Endothelial cell of coronary artery (primary cell): ENCODE data around the gene HAUS5. TPM values are rescaled to one million over a fixed set of nuclear protein-coding genes. Genes with fewer than 3 reads are reported as not detected.

Experiments used
- total RNA-seq: library from RNA; depleted of rRNA; stranded (reverse); fragments of >200 nt; gene quantifications from 2 replicates; pipeline ENCODE4 v1.2.3, GENCODE V29; 2014

HAUS5 gene
- total RNA-seq, result 6.5 and 6.7 TPM in 2 replicates

GRCh38 chr19:35612559-35613321 lies at the start of gene HAUS5:
TSS of gene HAUS5 (plus strand) at chr19:35612735. CDS start at chr19:35612795, 60 bp downstream.

DNA sequence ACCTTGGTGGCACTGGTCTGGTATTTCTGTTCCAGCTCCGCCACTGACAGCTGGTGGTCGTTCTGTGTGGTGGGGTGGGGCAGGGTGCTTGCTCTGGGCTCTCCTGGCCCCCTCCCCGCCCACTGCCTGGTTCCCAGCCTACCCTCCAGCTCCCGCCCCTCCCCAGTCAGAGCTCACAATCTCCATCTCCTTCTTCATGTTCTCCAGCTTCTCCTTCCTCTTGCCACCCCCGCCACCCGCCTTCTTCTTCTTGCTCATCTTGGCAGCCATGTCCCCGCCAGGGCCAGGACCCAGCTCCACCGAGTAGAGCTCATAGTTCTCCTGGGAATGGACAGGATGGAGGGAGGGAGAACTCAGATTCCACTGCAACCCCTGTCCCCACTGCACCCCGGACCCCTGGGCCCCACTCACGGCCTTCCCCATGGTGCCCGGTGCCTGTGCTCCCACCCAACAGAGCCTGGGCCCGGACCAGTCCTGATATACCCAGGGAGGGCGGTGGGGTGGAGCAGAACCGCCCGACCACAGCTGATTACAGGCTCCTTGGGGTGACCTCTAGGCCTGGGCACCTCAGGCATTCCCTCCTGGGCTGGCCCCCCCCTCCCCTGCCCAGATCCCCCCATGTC lies 49.2 kb upstream of the HAUS5 start, which contains the start of gene ATP4A:
Gene ATP4A (minus strand): TSS at position 452 of the 623 bp plus-strand sequence. CDS start 29 bp downstream, at position 423.

DNA sequence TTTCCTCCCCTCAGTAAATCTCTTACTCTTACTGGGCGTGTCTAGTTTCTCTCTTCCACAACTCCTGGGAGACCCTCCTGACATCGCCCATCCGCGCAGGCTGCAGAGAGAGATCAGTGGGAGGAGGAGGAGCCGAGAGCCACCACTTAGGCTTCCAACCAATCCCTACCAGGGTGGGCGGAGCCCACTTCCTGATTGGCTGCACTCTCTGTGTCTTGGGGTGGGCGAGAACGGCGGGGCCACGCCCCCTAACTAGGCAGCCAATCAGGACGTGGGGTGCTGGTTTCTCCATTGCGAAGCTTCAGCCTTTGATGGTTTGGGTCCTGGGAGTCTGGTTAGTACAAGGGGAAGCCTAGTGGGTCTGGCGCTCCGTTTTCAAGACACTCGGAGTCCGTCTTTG lies 26.7 kb upstream of the HAUS5 start, which contains the start of gene PMIS2:
Gene PMIS2 (plus strand): TSS at position 326 of the 400 bp plus-strand sequence. CDS start 87 bp downstream, outside the sequence.

DNA sequence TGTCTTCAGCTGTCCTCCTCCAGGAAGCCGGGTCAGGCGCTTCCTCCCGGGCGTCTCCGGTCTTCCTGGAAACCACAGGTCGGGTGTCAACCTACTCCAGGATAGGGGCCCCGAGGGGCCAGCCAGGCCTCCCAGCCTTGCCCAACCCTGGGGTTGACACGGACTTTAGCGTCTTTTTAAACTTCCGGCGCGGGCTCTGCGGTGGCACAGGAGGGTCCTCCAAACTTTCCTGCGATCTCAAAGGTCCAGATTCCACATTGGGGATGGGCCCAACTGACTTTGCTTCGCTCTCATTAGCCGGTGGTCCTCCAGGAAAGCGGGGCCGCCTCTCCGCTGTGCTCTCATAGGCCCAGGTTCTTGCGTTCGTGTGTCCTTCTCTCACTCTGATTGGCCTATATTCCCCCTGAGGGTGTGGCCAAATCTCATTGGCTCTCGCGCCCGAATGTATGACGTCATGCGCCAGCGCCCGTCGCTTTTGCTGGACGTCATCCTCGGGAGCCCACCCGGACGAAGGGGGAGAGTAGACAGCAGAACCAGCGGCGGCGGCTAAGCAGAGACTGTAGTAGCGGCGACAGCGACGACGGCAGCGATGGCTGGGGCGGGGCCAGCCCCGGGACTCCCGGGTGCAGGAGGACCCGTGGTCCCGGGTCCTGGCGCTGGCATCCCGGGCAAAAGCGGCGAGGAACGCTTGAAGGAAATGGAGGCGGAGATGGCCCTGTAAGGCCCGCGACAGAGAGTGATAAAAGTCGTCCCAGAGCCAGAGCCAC lies 16.2 kb downstream of the HAUS5 start, which contains the start of gene RBM42:
Gene RBM42 (plus strand): TSS at position 472 of the 767 bp plus-strand sequence. CDS start 118 bp downstream, at position 590.

GRCh38 chr19:35641515-35642151 lies 29.1 kb downstream of the HAUS5 start, which contains the start of gene ETV2:
TSS of gene ETV2 (plus strand) at chr19:35641745. CDS start at chr19:35642461, 716 bp downstream.

DNA sequence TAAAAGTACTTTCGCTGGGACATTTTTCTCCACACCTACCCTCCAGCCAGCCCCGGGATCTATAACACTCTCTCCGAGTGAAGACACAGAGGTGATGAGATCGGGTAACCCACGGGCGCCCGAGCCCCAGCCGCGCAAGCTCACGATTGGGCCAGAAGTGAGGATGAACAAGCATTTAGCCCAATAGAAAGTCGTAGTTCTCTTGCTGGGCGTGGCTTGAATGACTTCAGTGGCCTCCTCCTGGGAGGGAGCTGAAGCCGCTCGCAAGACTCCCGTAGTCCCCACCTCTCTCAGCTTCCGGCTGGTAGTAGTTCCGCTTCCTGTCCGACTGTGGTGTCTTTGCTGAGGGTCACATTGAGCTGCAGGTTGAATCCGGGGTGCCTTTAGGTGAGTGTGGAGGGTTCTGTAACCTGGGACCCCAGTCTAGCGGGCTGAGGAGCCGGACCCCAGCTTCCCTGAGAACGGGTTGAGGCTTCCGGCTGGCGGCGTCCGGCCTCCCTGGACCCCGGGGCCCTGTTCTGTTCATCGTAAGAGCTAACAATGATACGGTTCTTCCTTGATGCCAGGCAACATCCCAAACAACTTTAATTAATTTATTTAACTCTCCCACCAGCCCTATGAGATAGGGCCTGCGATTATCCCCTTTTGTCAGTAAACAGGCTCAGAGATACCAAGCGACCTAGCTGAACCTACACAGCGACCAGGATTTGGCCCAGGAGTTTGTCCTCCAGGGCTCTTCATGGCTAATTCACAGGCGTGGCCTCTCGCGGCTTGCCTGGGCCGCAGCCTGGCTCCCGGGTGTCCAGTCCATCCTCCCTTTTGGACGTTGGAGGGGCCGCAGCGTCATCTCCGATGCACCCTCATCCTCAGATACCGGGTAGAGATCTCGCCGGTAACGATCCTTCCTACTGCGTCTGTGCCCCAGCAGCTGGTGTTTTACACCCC lies 35.8 kb downstream of the HAUS5 start, which contains the start of gene COX6B1:
Gene COX6B1 (plus strand): TSS at position 307 of the 945 bp plus-strand sequence. CDS start 2,921 bp downstream, outside the sequence.

GRCh38 chr19:35666251-35666913 lies 53.8 kb downstream of the HAUS5 start, which contains the start of gene UPK1A:
TSS of gene UPK1A (plus strand) at chr19:35666517. CDS start at chr19:35666813, 296 bp downstream.

Other genes starting within 250 kb of the HAUS5 start
- not detected in 2 replicates for gene GPR42, start 241.7 kb upstream of the HAUS5 start, total RNA-seq
- not detected in 2 replicates for gene FFAR2, start 164.5 kb upstream of the HAUS5 start, total RNA-seq
- gene KRTDAP, start 122.3 kb upstream of the HAUS5 start, total RNA-seq, result not detected in 2 replicates
- not detected in 2 replicates for gene DMKN, start 99.1 kb upstream of the HAUS5 start, total RNA-seq
- gene SBSN, start 84.4 kb upstream of the HAUS5 start, total RNA-seq, result 0.09 TPM in 1 of 2 replicates, not detected in the other
- gene GAPDHS, start 79.3 kb upstream of the HAUS5 start, total RNA-seq, result not detected in 2 replicates
- 72.9 and 73.4 TPM in 2 replicates for gene TMEM147, start 67.1 kb upstream of the HAUS5 start, total RNA-seq
- not detected in 2 replicates for gene ATP4A, start 49.1 kb upstream of the HAUS5 start, total RNA-seq
- not detected in 2 replicates for gene PMIS2, start 26.6 kb upstream of the HAUS5 start, total RNA-seq
- 35.3 and 36.1 TPM in 2 replicates for gene RBM42, start 16.3 kb downstream of the HAUS5 start, total RNA-seq
- gene ETV2, start 29.0 kb downstream of the HAUS5 start, total RNA-seq, result 0.09 and 0.18 TPM in 2 replicates
- gene COX6B1, start 35.6 kb downstream of the HAUS5 start, total RNA-seq, result 365 and 476 TPM in 2 replicates
- gene UPK1A, start 53.8 kb downstream of the HAUS5 start, total RNA-seq, result not detected in 2 replicates
- gene ZBTB32, start 91.8 kb downstream of the HAUS5 start, total RNA-seq, result not detected in 2 replicates
- gene KMT2B, start 105.3 kb downstream of the HAUS5 start, total RNA-seq, result 6.2 and 8.8 TPM in 2 replicates
- 0.09 and 1.3 TPM in 2 replicates for gene IGFLR1, start 129.7 kb downstream of the HAUS5 start, total RNA-seq
- gene U2AF1L4, start 132.7 kb downstream of the HAUS5 start, total RNA-seq, result 2.9 and 4.8 TPM in 2 replicates
- 10.3 and 18.1 TPM in 2 replicates for gene PSENEN, start 132.9 kb downstream of the HAUS5 start, total RNA-seq
- 4.0 and 9.5 TPM in 2 replicates for gene LIN37, start 135.8 kb downstream of the HAUS5 start, total RNA-seq
- gene HSPB6, start 144.3 kb downstream of the HAUS5 start, total RNA-seq, result 0.09 and 2.8 TPM in 2 replicates
- gene PROSER3, start 145.4 kb downstream of the HAUS5 start, total RNA-seq, result 2.2 and 2.3 TPM in 2 replicates
- 1.3 and 1.4 TPM in 2 replicates for gene ARHGAP33, start 162.8 kb downstream of the HAUS5 start, total RNA-seq
- gene PRODH2, start 200.1 kb downstream of the HAUS5 start, total RNA-seq, result not detected in 2 replicates
- not detected in 2 replicates for gene NPHS1, start 239.8 kb downstream of the HAUS5 start, total RNA-seq
- under 0.01 TPM in 1 of 2 replicates, not detected in the other for gene KIRREL2, start 244.2 kb downstream of the HAUS5 start, total RNA-seq